EL (cell line): ENCODE data around the gene MT3.

Source experiments
- DNase-seq: peaks from one replicate; pipeline ENCODE4 v3.0.0-alpha.2; 2016

The MT3 gene

DNA sequence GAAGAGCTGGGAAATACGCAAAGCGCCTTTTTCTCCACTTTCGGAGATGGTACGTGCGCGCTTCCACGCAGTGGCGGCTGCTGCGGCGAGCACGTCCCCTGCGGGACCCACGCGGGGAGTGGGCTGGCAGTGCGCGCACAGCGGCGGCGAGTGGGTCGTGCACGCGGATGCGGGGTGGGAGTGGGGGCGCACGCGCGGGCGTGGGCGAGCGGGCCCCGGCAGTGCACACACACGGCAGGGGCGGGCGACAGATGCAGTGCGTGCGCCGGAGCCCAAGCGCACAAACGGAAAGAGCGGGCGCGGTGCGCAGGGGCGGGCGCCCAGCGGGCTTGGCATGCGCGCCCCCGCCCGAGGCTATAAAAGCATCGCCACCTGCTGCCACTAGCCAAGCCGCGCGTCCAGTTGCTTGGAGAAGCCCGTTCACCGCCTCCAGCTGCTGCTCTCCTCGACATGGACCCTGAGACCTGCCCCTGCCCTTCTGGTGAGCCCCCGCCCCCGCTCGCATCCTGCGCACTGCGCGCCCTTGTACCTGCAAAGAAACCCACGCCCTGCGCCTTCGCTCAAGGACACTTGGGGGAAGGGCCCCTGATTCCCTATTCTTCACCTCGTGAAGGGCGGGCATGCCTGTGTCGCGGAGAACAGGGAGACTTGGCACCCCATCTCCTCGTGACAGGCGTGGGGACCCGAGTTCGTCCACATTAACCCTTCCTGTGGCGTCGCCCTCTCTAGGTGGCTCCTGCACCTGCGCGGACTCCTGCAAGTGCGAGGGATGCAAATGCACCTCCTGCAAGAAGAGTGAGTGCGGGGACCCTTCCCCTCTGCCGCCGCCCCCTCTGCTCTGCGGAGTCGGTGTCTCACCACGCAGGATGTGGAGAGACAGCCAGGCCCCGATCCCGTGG, at the start of gene MT3:
MT3 (plus strand) TSS at position 388 of the 899 bp plus-strand sequence; CDS start at position 451, 63 bp downstream.
- DNase-seq = peak; percentile 37

DNA sequence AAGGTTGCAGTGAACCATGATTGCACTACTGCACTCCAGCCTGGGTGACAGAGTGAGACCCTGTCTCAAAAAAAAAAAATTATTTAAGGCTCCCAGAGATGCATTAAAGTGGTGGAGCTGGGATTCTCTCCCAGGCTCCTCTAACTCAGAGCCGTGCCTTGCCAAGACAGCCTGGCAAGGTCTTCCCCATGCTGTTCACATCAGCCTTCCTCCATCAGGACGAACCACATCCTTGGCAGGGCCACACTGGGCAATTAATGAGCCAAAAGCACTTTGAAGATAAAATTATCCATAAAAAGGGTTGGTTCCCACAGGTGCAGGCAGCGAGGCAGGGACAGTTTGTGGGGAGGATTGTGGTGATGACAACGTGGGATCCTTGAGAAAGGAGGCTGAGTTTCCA, 49.7 kb upstream of the MT3 start:
- DNase-seq = no peak

DNA sequence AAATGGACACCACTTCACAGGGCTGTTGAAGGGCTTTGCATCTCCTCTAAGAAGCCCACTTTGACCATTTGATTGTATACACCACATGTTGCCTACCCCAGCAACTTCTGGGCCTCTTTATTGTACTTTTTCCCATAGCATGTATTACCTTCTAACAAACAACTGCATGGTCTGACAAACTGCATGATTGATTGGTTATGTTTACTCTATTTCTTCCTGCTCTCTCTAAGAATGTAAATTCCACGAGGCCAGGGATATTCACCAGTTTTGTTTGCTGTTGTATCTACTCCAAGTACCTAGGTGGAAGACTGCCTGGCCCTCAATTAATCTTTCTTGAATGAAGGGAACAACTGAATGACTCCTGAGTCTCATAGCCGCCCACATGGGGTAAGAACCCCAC, 47.3 kb upstream of the MT3 start:
- no peak for DNase-seq

DNA sequence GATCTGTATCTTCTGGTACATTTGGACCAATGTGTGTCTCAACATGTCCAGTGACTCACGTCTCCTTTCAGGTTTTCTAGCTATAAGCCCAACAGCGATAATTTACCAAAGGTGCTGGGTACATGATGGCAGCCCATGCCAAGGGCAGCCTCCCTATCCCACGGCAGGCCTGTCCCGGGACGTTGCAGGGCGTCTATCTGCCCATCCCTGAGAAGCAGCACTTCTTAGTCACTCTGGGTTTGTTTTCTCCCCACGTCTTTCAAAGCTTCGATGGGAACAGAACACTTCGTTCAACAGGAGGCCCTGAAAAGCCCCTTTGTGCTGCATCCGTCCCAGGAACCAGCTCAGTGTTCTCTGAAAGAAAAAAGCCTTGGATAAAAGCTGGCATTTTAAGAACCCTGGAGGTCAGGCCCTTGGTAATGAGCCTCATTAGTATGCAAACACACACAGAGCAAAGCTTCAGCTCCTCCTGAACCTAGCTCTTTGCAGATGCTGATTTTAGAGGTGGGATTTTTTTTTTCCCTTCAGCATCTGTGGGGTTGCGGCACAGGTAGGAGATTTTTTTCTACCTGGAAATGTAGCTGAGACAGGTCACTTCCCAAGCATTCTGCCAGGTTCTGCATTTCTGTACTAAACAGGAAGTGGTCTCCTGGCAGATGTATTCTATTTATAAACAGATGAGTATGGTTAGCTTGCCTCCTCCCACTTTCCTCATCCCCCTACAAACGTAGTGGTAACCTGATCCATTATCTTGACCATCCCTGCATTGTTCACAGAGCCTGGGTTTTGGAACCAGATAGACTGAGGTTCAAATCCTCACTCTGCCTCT, 42.0 kb upstream of the MT3 start:
- DNase-seq = peak; percentile 56

DNA sequence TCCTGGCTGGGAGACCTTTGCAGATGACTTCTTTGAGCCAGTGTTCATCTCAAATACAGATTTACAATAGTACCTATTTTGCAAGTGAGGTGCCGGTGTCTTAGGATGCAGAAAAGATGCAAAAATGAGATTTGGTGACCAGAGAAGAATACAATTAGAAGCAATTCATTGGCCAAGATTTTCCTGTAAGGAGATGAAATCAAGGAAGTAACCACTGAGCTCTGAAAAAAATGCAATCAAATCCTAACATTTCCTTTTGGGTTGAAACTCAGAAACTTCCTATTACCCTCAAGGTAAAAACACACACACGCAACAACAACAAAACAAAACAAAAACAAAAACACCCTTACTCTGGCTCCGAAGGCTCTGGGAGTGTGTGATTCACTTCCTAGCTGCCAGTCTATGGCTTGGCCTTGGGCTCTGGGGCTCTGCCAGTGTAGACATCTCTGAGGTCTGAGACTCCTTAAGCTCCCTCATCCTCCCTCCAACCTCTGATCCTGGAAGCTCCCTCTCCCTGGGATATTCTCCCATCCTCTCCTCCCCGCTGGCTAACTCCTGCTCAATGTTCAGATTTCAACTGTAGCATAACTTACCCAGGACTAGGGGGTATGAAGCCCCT, 41.3 kb upstream of the MT3 start:
- DNase-seq = no peak

DNA sequence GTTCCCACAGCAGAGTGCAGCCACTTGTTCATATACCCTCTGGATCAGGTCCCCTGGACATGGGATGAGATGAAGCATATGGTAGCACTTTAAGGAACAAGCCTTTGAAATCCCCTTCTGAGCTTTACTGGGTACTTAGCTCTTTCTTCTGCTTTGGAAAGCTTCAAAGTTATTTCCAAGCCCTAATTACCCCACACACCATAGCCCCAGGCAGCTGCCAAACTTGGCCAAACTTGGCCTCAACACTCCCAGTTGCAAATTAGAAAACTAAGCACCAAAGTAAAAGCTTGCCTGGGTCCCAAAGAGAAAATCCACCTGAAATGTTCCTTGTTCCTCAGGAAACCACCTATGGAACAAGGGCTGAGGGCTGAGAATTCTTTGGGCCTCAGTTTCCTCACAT, 40.2 kb upstream of the MT3 start:
- DNase-seq = no peak

DNA sequence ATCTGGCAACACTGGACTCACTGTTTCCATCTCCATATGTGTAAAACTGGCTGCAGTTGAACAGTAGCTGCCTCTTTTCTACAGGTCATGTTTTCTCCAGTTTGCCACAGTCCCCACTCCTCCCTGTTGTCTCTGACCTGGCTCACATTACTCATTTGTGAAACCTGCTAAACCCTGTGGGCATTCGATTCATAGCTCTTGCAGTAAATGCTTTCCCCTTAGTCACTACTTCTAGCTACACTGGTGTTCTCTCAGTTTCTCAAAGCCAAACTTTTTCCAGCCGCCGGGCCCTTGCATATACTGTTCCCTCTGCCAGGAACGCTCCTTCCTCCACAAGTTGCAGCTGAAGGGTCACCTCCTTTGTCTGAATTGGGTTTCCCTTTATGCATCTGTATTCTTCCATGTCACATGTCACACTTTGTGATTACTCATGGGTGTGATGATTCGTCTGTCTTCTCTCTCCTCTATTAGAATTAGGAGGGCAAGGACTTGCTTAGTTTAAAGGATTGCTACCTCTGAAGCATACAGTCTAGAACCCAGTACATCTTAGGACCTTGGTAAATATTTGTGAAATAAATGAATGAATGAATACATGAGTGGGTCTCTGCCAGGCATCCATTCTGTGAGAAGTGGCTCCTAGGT, 39.5 kb upstream of the MT3 start:
- DNase-seq = no peak

DNA sequence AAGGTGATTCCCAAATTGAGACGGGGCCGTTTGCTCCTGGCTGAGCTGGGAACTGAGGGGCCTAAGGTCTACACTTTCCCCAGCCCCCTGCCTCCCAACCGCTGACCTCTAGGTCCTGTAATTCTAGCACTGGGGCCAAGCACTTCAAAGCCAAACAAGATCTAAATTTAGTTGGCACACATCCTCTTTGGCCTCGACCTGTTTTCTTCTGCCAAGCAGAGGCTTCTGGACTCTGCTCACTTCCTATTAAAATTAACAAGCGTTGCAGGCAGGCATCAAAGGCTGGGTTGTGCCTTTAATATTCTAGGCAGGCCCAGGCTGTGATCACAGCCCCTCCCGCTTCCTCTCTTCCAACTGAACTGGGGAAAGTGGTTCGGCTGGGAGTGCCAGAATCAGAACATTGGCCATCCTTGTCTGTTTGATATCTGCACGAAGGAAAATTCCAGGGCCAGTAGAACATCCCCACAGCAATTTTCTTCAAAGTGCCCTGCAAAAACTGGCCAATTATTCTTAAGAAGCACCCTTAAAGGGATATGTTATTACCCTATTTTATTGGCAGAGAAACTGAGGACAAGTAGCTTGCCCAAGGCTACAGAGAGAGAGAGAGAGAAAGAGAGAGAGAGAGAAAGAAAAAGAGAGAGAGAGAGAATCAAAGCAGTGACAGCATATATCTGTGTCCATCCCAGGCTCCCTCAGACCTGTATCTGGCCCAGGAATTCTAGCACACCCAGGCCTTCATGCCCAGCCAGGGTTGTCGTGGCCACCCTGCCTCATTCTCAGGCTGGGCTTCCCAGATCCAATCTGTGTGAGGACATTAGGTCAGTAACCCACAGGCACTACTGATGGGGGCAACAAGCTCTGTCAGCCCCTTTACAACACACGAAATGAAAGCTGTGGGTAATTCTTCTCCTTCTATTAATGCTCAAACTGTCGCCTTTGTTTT, 37.3 kb upstream of the MT3 start:
- DNase-seq = no peak

DNA sequence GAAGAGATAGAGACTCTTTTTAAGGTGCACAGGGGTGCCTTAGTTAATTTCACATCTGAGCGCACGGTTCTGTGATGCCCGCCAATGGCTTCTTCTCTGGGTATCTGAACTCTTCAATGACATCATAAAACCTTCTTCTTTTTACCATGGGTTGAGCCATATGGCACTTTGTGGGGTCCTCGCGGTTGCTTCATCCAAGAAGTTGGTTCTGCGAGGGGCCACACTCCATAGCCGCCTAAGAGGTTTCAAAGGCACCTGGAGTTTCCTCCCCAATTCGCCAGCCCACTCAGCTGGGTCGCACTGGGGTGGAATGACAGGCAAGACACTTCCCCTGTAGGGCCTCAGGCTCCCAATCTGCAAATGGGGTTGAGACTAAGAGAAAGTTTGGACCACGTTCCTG, 34.9 kb upstream of the MT3 start:
- DNase-seq = no peak

DNA sequence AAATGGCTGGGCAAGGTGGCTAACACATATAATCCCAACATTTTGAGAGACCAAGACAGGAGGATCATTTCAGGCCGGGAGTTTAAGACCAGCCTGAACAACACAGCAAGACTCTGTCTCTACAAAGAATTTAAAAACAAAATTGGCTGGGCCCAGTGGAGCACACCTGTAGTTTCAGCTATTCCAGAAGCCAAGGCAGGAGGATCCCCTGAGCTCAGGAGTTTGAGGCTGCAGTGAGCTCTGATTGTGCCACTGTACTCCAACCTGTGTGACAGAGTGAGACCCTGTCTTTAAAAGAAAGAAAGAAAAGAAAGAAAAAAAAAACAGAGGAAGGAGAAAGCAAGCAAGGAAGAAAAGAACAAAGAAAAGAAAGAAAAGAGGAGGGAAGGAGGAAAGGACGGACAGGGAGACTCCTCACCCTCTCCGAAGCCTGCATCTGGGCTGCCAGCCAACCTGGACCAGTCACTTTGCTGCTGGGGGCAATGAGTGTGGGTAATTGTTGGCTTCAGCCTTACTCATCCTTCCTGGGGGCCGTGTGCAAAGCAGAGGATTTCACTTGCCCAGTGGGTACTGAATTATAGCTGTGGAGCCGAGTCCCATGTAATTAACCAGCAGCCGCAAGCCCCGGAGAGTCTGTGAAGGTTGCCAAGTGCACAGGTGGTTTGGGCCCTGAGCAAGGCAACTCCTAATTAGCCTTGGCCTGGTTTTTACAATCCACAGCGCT, 31.1 kb upstream of the MT3 start:
- DNase-seq = peak; percentile 89

DNA sequence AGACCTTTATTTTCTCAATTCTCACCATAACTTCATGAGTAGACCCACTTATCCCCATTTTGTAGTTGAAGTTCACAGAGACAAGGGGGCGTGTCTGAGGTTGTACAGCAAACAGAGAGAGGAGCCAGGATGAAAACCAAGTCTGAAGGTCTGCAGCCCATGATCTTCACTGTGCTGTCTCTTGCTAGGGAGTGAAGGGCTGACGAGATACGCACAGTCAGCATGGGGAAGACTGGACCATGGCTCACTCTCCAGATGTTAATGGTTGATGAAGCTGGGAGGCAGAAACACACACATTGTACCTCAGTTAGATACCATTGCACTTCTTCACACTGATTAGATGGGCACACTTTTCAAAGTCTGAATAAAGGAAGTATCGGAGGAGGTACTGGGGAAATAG, 30.2 kb upstream of the MT3 start:
- no peak for DNase-seq

DNA sequence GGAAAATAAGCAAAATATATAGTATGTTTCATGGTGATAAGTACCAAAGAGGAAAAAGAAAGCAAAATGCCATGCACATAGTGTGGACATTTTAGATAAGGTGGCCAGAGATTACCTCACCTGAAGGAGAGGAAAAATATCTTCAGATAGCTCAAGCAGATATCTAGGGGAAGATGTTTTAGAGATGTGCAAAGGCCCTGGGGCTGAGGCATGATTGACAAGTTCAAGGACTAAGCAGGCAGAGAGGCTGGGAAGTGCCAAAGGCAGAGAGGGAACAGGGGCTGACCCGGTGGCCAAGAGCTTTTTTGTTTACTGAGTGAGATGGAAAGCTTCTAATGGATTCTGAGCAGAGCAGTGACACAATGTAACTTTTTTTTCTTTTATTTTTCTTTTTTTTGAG, 28.9 kb upstream of the MT3 start:
- DNase-seq = no peak

DNA sequence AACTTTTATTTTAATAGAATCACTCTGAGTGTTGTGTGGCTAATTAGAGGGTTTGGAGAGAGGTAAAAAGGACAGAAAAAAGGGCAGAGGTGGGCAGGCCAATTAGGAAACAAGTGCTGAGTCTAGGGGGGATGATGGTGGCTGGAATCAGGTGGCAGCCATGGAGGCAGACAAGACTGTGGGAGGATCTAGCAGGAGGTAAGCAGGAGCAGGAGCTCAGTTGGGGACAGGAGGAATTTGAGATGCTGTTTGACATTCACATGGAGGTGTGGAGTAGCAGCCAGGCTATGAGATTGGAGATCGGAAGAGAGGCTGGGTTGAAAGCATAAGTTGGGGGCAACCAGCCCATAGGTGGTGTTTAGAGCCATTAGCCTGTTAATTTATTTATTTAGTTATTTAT, 28.2 kb upstream of the MT3 start:
- DNase-seq = no peak

DNA sequence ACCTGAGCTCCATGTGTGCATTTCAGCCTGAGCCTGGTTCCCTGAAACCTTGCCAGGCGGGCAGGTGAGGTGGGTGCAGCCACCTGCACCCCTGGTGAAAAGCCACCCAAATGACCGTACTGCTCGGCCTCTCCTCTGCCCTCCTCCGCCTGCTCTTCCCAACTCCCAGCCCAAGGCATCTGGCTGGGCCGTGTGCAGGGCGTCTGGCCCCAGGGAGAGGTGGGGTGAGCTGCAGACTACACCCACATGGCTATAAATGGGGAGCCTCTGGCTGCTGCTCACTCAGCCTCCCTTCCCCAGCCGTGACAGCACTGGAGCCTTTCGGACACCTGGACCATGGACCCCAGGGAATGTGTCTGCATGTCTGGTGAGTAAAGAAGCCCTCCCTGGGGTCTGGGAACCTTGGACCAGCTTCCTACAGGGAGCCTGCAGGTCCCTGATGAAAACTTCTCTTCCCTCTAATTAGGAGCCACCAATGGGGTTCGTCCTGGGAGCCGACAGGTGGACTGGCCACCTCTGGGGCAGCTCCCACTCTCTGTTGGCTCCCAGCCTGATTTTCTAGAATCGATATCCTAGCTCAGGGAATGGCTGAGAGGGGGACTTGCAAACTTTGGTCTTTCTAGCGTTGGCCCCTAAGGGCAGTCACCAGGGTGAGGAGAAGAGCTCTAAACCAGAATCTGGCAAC, 24.4 kb upstream of the MT3 start, which contains the start of gene MT4:
MT4 (plus strand) TSS at position 281 of the 685 bp plus-strand sequence; CDS start at position 337, 56 bp downstream.
- no peak for DNase-seq

DNA sequence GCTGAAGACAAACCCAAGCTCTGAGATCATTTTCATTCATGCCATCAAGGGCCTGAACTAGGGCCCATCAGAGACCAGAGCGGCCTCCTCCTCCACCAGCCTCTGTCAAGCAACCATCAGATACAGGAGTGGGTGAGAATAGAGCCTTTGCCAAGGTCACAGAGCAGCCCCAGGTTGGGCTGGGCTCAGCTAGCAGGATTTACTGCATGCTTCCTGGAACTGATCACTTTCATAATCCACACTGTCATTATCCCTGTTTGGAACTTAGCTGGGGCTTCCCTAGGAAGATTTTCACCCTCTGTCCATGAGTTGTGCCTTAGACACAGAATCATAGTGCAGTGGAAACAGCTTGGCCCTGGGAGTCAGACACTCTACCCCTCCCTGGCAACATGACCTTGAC, 19.4 kb upstream of the MT3 start:
- no peak for DNase-seq

DNA sequence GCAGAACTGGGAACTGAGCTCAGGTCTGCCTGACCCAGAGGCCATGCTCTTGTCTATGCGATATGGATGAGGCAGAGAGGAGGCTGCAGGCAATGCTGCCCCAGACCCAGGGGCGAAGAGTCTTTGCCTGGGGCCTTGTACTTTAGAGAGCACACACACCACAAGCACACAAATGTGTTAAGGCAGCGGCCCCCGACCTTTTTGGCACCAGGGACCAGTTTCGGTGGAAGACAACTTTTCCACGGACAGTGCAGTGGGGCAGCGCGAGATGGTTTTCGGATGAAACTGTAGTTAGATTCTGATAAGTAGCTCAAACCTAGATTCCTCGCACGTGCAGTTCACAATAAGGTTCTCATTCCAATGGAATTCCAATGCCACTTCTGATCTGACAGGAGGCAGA, 17.8 kb upstream of the MT3 start:
- DNase-seq = no peak

DNA sequence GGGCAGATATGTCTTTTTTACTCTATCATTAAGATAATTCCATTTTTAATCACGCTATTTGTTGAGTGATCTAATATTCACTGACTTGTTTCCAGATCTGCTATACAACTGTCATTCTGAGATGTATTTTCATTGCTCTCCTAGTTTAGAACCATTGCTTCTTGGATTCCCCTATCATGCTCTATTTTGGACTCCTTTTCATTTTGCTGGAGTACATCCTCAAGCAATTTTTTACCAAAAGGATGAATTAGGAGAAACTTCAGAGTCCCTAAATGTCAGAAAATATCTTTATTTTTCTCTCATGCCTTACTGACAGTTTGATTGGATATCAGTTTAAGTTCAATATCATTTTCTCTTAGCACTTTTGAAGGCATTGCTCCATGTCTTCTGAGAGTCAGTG, 14.7 kb upstream of the MT3 start:
- no peak for DNase-seq

DNA sequence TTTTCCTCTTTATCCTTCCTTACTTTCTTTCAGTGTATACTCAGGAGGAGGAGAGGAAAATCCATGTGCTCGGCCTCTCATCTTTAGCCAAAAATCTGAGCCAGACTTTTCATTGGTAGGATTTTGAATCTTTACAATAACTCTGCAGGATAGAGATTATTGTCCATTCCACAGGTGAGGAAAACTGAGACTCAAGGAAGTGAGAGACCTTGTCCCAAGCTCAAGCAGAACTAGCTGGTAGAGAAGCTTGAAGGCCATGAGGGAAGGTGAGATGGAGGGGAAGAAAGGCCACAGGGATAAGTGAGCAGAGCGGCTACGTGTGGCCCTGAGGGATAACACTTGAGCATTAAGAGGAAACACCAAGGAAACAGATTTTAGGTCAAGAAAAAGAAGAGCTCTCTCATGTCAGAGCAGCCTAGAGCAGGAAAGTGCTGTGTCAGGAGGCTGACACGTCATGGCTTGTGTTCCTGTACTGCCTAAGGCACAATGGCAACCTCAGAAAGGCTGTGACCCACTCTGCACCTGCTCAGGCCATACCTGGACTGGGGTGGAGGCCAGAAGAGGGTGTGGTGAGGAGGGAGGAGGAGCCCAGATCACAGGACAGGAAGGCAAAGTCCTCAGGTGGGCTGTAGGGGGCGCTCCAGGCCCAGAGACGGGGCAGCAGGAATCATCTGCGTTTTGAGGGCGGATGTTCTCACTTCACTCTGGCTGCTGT, 12.6 kb upstream of the MT3 start:
- peak; percentile 74 for DNase-seq

DNA sequence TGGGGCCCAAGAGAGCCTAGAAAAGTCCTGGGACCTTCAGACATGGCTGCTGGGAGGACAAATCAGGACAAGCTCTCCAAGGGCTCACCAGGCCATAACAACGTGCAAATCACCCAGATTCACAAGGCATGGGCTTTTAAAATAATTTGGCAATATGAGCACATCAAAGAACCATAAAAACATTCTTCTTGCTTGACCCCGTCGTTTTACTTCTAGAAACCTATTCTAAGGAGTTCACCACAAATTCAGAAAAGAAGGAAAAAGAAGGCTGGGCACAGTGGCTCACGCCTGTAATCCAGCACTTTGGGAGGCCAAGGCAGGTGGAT, 12.1 kb upstream of the MT3 start:
- DNase-seq = no peak
